ENCODE data around the gene ADCY2.

ADCY2 gene

DNA sequence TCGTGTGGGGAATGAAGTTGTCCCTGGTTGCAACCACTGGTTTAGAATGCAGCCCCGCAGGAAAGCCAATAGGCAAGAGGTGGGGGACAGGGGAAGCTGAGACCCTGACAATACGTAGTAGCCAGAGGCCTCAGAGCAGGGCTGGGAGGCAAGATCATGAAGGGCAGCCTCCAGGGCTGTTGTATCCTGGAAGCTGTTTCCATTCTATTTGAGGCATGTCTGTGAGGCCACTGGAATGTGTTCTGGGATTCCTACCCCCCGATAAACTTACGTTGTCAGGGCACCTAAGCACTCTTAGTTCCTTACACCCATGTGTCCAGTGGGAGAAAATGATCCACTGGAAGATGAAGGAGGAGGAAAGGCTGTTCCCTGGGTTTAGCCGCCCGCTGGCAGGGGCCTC is 277.7 kb downstream of the ADCY2 start:
- Histone ChIP-seq H3K14ac (ENCODE audit: low read length in 2 of 2) (no peak overlapping the region), H3K79me1 (replicated peaks; ENCODE audit: low read length, poor library complexity, severe bottlenecking) (no peaks in the 10 kb centered on the region), H2BK15ac (ENCODE audit: low read depth, poor library complexity, severe bottlenecking) (no peak overlapping the region), H3K9me3 (ENCODE audit: control insufficient read depth, low read length) (no peaks in the 10 kb centered on the region), H3K4me2 (ENCODE audit: low read length, poor library complexity, severe bottlenecking) (no peak overlapping the region), H4K8ac (ENCODE audit: low read length) (no peak overlapping the region), H3K36me3 (ENCODE audit: control insufficient read depth in 1 of 2, insufficient read depth in 2 of 2, low read depth in 1 of 2, low read length in 2 of 2) (no peaks in the 10 kb centered on the region), H3K9ac (ENCODE audit: low read length) (no peak overlapping the region), H4K91ac (ENCODE audit: low read length) (no peak overlapping the region), H3K27ac (ENCODE audit: low read length, poor library complexity, severe bottlenecking) (no peak overlapping the region), H2BK12ac (ENCODE audit: low read length in 2 of 2) (no peak overlapping the region), H3K27me3 (ENCODE audit: control insufficient read depth in 1 of 2, insufficient read depth in 1 of 2, low read length in 2 of 2) (no peaks in the 10 kb centered on the region), H2BK5ac (ENCODE audit: low read depth, low read length, poor library complexity, severe bottlenecking) (no peak overlapping the region), H2AFZ (ENCODE audit: low read depth, low read length) (no peak overlapping the region), H3K4ac (ENCODE audit: low read depth in 1 of 2, low read length in 2 of 2) (no peak overlapping the region), H3K4me1 (ENCODE audit: control insufficient read depth, insufficient read depth, low read depth, low read length) (peaks cover 2% of the 10 kb centered on the region), H2AK5ac (ENCODE audit: low read length, severe bottlenecking) (no peak overlapping the region), H3K18ac (ENCODE audit: low read depth in 1 of 2, low read length in 2 of 2) (no peak overlapping the region), H3K23ac (ENCODE audit: low read length in 2 of 2) (no peak overlapping the region), H2BK120ac (ENCODE audit: low read depth, low read length) (no peak overlapping the region), H3K4me3 (ENCODE audit: insufficient read depth in 1 of 2, low read depth in 1 of 2, low read length in 2 of 2) (no peak overlapping the region)
- no peak for DNase-seq
- 86% methylated on average over 6 of the region's 7 CpGs for WGBS

GRCh38 chr5:7676455-7676854 is 280.5 kb downstream of the ADCY2 start:
- H3K18ac ChIP-seq (ENCODE audit: low read depth in 1 of 2, low read length in 2 of 2), result no peak overlapping the region
- peaks cover 2% of the 10 kb centered on the region for H3K4me1 ChIP-seq (ENCODE audit: control insufficient read depth, insufficient read depth, low read depth, low read length)
- H3K4me2 ChIP-seq (ENCODE audit: low read length, poor library complexity, severe bottlenecking), result no peak overlapping the region
- no peaks in the 10 kb centered on the region for H3K36me3 ChIP-seq (ENCODE audit: control insufficient read depth in 1 of 2, insufficient read depth in 2 of 2, low read depth in 1 of 2, low read length in 2 of 2)
- no peak overlapping the region for H3K14ac ChIP-seq (ENCODE audit: low read length in 2 of 2)
- no peak overlapping the region for H2BK12ac ChIP-seq (ENCODE audit: low read length in 2 of 2)
- H3K79me1 ChIP-seq (replicated peaks; ENCODE audit: low read length, poor library complexity, severe bottlenecking), result no peaks in the 10 kb centered on the region
- no peak overlapping the region for H2BK120ac ChIP-seq (ENCODE audit: low read depth, low read length)
- no peak for DNase-seq
- H2BK15ac ChIP-seq (ENCODE audit: low read depth, poor library complexity, severe bottlenecking), result no peak overlapping the region
- H3K27me3 ChIP-seq (ENCODE audit: control insufficient read depth in 1 of 2, insufficient read depth in 1 of 2, low read length in 2 of 2), result peaks cover 0 to 7% of the 10 kb centered on the region in 2 experiments
- H3K9ac ChIP-seq (ENCODE audit: low read length), result no peak overlapping the region
- H2AFZ ChIP-seq (ENCODE audit: low read depth, low read length), result no peak overlapping the region
- H3K4ac ChIP-seq (ENCODE audit: low read depth in 1 of 2, low read length in 2 of 2), result no peak overlapping the region
- no peak overlapping the region for H3K27ac ChIP-seq (ENCODE audit: low read length, poor library complexity, severe bottlenecking)
- H3K23ac ChIP-seq (ENCODE audit: low read length in 2 of 2), result no peak overlapping the region
- H4K91ac ChIP-seq (ENCODE audit: low read length), result no peak overlapping the region
- H3K9me3 ChIP-seq (ENCODE audit: control insufficient read depth, low read length), result no peaks in the 10 kb centered on the region
- 55% methylated on average over 2 of the region's 3 CpGs for WGBS
- no peak overlapping the region for H3K4me3 ChIP-seq (ENCODE audit: insufficient read depth in 1 of 2, low read depth in 1 of 2, low read length in 2 of 2)
- H2AK5ac ChIP-seq (ENCODE audit: low read length, severe bottlenecking), result no peak overlapping the region
- H4K8ac ChIP-seq (ENCODE audit: low read length), result no peak overlapping the region
- no peak overlapping the region for H2BK5ac ChIP-seq (ENCODE audit: low read depth, low read length, poor library complexity, severe bottlenecking)

DNA sequence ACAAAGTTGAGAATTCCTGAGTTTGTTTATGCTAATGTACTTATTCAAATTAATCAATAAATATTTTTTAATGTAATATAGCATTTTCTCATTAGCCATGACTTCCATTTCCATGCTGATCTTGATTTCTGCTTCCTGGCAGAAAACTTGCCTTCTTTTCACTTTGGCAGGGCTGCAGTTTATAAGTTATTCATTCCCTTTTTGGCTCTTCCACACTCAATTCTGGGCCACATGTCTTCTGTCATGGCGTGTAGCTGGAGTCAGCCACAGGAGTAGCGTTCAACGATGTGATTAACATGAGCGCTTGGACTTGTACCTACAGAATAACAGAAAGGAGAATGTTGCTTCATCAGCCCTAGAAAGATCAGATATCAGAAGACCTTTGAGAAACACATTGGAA is 282.1 kb downstream of the ADCY2 start:
- H2BK15ac ChIP-seq (ENCODE audit: low read depth, poor library complexity, severe bottlenecking), result no peak overlapping the region
- H2BK12ac ChIP-seq (ENCODE audit: low read length in 2 of 2), result no peak overlapping the region
- H3K23ac ChIP-seq (ENCODE audit: low read length in 2 of 2), result no peak overlapping the region
- no peak overlapping the region for H2BK5ac ChIP-seq (ENCODE audit: low read depth, low read length, poor library complexity, severe bottlenecking)
- no peak for DNase-seq
- no peaks in the 10 kb centered on the region for H3K79me1 ChIP-seq (replicated peaks; ENCODE audit: low read length, poor library complexity, severe bottlenecking)
- H4K8ac ChIP-seq (ENCODE audit: low read length), result no peak overlapping the region
- no peak overlapping the region for H3K4ac ChIP-seq (ENCODE audit: low read depth in 1 of 2, low read length in 2 of 2)
- 78% methylated on average over 4 of the region's 4 CpGs for WGBS
- peaks cover 1 to 11% of the 10 kb centered on the region in 2 experiments for H3K27me3 ChIP-seq (ENCODE audit: control insufficient read depth in 1 of 2, insufficient read depth in 1 of 2, low read length in 2 of 2)
- H3K9ac ChIP-seq (ENCODE audit: low read length), result no peak overlapping the region
- no peak overlapping the region for H2AK5ac ChIP-seq (ENCODE audit: low read length, severe bottlenecking)
- H4K91ac ChIP-seq (ENCODE audit: low read length), result no peak overlapping the region
- H3K9me3 ChIP-seq (ENCODE audit: control insufficient read depth, low read length), result no peaks in the 10 kb centered on the region
- no peak overlapping the region for H2BK120ac ChIP-seq (ENCODE audit: low read depth, low read length)
- no peak overlapping the region for H3K27ac ChIP-seq (ENCODE audit: low read length, poor library complexity, severe bottlenecking)
- H3K4me3 ChIP-seq (ENCODE audit: insufficient read depth in 1 of 2, low read depth in 1 of 2, low read length in 2 of 2), result no peak overlapping the region
- no peaks in the 10 kb centered on the region for H3K36me3 ChIP-seq (ENCODE audit: control insufficient read depth in 1 of 2, insufficient read depth in 2 of 2, low read depth in 1 of 2, low read length in 2 of 2)
- H3K18ac ChIP-seq (ENCODE audit: low read depth in 1 of 2, low read length in 2 of 2), result no peak overlapping the region
- no peak overlapping the region for H3K14ac ChIP-seq (ENCODE audit: low read length in 2 of 2)
- peaks cover 2% of the 10 kb centered on the region for H3K4me1 ChIP-seq (ENCODE audit: control insufficient read depth, insufficient read depth, low read depth, low read length)
- no peak overlapping the region for H2AFZ ChIP-seq (ENCODE audit: low read depth, low read length)
- H3K4me2 ChIP-seq (ENCODE audit: low read length, poor library complexity, severe bottlenecking), result no peak overlapping the region

- H3K14ac ChIP-seq (ENCODE audit: low read length in 2 of 2), result no peak overlapping the region
- H2BK12ac ChIP-seq (ENCODE audit: low read length in 2 of 2), result no peak overlapping the region
- no peak overlapping the region for H3K4me3 ChIP-seq (ENCODE audit: insufficient read depth in 1 of 2, low read depth in 1 of 2, low read length in 2 of 2)
- no peak overlapping the region for H2BK15ac ChIP-seq (ENCODE audit: low read depth, poor library complexity, severe bottlenecking)
- no peak overlapping the region for H3K23ac ChIP-seq (ENCODE audit: low read length in 2 of 2)
- no peaks in the 10 kb centered on the region for H3K9me3 ChIP-seq (ENCODE audit: control insufficient read depth, low read length)
- no peak overlapping the region for H3K4me2 ChIP-seq (ENCODE audit: low read length, poor library complexity, severe bottlenecking)
- no peak overlapping the region for H3K27ac ChIP-seq (ENCODE audit: low read length, poor library complexity, severe bottlenecking)
- no peak overlapping the region for H2AFZ ChIP-seq (ENCODE audit: low read depth, low read length)
- H3K18ac ChIP-seq (ENCODE audit: low read depth in 1 of 2, low read length in 2 of 2), result no peak overlapping the region
- H2AK5ac ChIP-seq (ENCODE audit: low read length, severe bottlenecking), result no peak overlapping the region
- H3K9ac ChIP-seq (ENCODE audit: low read length), result no peak overlapping the region
- no peaks in the 10 kb centered on the region for H3K4me1 ChIP-seq (ENCODE audit: control insufficient read depth, insufficient read depth, low read depth, low read length)
- H3K4ac ChIP-seq (ENCODE audit: low read depth in 1 of 2, low read length in 2 of 2), result no peak overlapping the region
- H4K8ac ChIP-seq (ENCODE audit: low read length), result no peak overlapping the region
- H3K79me1 ChIP-seq (replicated peaks; ENCODE audit: low read length, poor library complexity, severe bottlenecking), result no peaks in the 10 kb centered on the region
- no peak overlapping the region for H2BK120ac ChIP-seq (ENCODE audit: low read depth, low read length)
- peaks cover 3 to 11% of the 10 kb centered on the region in 2 experiments for H3K27me3 ChIP-seq (ENCODE audit: control insufficient read depth in 1 of 2, insufficient read depth in 1 of 2, low read length in 2 of 2)
- DNase-seq, result no peak
- H2BK5ac ChIP-seq (ENCODE audit: low read depth, low read length, poor library complexity, severe bottlenecking), result no peak overlapping the region
- 78% methylated on average over 4 of the region's 4 CpGs for WGBS
- no peaks in the 10 kb centered on the region for H3K36me3 ChIP-seq (ENCODE audit: control insufficient read depth in 1 of 2, insufficient read depth in 2 of 2, low read depth in 1 of 2, low read length in 2 of 2)
- no peak overlapping the region for H4K91ac ChIP-seq (ENCODE audit: low read length)
Measured at GRCh38 chr5:7679663-7680062, 283.7 kb downstream of the ADCY2 start.
